Natural killer cell treated with Interleukin-12 subunit alpha and Interleukin-12 subunit beta and Interleukin-15 and Interleukin-18, amount 100 ng/mL, for 72 hours (primary cell): Measurements from ENCODE around the gene COA8. TPM values are rescaled to one million over a fixed set of nuclear protein-coding genes. Genes with fewer than 3 reads are reported as not detected.

Experiments
- ATAC-seq, 2 donors: fragments of 150-1000 bp; cut with Tn5 transposase in 1 of 2; sonication (Bioruptor Pico), chemical (Tn5 transposase) in 1 of 2; 2 replicates each; pipeline ENCODE4 v1.10.0; 2021
- DNase-seq: peaks from one replicate; pipeline ENCODE4 v3.0.0; 2022; ENCODE audit warnings: low spot score
- H3K27ac Mint-ChIP-seq, 2 donors: 1 replicate in 1 of 2; 2 replicates in 1 of 2; pipeline ENCODE4 v1.8.0; 2022; ENCODE audit warnings: mixed read lengths in 2 of 2, mild to moderate bottlenecking in 1 of 2, moderate library complexity in 1 of 2
- H3K27me3 Mint-ChIP-seq, 2 donors: 1 replicate in 1 of 2; 2 replicates in 1 of 2; pipeline ENCODE4 v1.8.0; 2022; ENCODE audit warnings: mixed read lengths in 2 of 2
- H3K36me3 Mint-ChIP-seq: one replicate; pipeline ENCODE4 v1.8.0; 2022; ENCODE audit warnings: mixed read lengths
- H3K4me1 Mint-ChIP-seq, 2 donors: 1 replicate in 1 of 2; 2 replicates in 1 of 2; pipeline ENCODE4 v1.8.0; 2022; ENCODE audit warnings: low read depth in 2 of 2, mixed read lengths in 2 of 2, mild to moderate bottlenecking in 1 of 2
- H3K4me3 Mint-ChIP-seq: one replicate; pipeline ENCODE4 v1.8.0; 2022; ENCODE audit warnings: mixed read lengths
- H3K9me3 Mint-ChIP-seq: 2 replicates; pipeline ENCODE4 v1.8.0; 2022; ENCODE audit warnings: mixed read lengths
- total RNA-seq, 2 donors: library from RNA; stranded (reverse); gene quantifications; one replicate each; pipeline ENCODE4 v1.2.3, GENCODE V29; 2022

The COA8 gene
- total RNA-seq, 2 donors from 2014 or later: 35.8 to 38.3 TPM

DNA sequence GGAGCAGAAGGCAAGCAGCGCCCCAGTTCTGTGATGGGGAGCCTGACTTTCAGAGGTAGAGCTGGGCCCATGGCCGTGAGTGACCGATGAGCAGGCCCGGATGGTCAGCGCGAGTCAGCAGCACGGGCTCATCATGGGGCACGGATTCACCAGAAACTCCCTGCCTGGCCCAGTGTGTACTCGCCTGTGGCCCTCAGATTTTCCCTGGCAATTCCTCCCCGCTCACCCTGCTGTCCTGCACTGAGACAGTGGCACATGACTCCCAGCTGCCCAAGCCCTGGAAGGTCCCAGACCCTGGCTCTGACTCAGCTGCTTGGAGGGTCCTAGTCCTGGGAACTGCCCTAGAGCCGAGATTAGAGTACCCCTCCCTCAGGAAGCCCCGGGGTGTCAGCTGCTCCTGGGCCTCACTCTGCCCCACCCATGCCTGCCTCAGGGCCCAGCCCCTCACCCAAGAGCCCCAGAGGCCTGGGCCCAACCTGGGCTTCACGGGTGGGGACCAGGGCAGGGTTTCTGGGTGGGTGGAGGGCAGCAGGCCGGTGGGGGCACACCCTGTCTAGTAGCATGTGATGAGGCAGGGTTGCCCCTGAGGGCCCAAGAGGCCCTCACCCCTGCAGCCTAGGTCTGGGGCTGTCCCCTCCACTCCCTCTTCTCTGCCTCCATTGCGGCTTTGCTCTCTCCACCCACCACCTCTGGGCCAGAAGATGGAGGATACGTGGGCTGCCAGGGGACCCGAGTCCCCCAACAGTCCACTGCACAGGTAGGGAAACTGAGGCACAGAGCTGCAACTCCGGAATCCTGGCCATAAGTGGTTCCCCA is 25.4 kb upstream of the COA8 start:
- no peak for ATAC-seq
- Mint-ChIP-seq H3K9me3 (no peaks in the 10 kb centered on the region), H3K36me3 (no peaks in the 10 kb centered on the region), H3K27me3 (peaks cover 0 to 4% of the 10 kb centered on the region in 2 donors), H3K27ac (no peak overlapping the region), H3K4me1 (no peaks in the 10 kb centered on the region), H3K4me3 (no peak overlapping the region)
- DNase-seq: no peak

DNA sequence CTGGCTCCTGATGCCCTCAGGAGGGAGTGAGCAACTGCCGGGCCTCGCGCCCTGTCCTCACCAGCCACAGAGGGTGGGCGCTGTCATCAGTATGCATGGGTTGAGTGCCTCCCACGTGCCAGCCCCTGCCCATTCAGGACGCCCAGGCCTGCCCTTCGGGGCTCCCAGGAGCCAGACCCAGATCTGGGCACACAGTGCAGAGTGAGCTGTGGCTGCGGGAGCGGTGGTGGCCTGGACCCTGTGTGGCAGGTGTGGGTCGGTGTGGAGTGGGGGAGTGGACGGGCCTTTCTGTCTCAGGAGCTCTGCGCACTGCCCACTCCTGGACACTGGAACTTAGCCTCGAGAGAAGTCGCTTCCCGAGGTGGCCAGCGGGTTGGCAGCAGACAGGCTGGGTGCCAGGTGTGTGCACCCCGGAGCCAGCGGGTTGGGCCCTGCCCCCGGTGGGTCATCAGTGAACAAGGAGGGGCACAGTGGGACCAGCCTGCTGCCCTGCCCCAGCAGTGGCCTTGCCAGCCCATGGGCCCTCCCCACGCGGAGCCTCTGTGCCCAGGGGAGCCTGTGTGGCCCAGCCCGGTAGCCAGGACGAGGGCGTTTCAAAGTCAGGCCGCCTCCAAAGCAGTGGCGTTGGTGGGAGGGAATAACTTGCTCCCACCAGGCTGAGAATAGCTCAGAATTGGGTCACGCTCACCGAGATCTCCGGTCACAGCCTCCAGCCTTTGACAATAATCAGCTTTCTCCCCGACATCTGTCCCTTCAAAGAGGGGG is 24.3 kb upstream of the COA8 start:
- H3K4me1 Mint-ChIP-seq: no peaks in the 10 kb centered on the region
- no peaks in the 10 kb centered on the region for H3K36me3 Mint-ChIP-seq
- ATAC-seq (no peak), DNase-seq (no peak)
- peaks cover 0 to 4% of the 10 kb centered on the region in 2 donors for H3K27me3 Mint-ChIP-seq
- H3K9me3 Mint-ChIP-seq: no peaks in the 10 kb centered on the region
- no peak overlapping the region for H3K27ac Mint-ChIP-seq
- H3K4me3 Mint-ChIP-seq: no peak overlapping the region

- H3K27me3 Mint-ChIP-seq: peaks cover 0 to 4% of the 10 kb centered on the region in 2 donors
- H3K9me3 Mint-ChIP-seq: no peaks in the 10 kb centered on the region
- no peaks in the 10 kb centered on the region for H3K36me3 Mint-ChIP-seq
- ATAC-seq (no peak), DNase-seq (no peak)
- H3K4me1 Mint-ChIP-seq: no peaks in the 10 kb centered on the region
- H3K27ac Mint-ChIP-seq: no peak overlapping the region
- no peak overlapping the region for H3K4me3 Mint-ChIP-seq
Observed at GRCh38 chr14:103539056-103539825, 23.5 kb upstream of the COA8 start.

DNA sequence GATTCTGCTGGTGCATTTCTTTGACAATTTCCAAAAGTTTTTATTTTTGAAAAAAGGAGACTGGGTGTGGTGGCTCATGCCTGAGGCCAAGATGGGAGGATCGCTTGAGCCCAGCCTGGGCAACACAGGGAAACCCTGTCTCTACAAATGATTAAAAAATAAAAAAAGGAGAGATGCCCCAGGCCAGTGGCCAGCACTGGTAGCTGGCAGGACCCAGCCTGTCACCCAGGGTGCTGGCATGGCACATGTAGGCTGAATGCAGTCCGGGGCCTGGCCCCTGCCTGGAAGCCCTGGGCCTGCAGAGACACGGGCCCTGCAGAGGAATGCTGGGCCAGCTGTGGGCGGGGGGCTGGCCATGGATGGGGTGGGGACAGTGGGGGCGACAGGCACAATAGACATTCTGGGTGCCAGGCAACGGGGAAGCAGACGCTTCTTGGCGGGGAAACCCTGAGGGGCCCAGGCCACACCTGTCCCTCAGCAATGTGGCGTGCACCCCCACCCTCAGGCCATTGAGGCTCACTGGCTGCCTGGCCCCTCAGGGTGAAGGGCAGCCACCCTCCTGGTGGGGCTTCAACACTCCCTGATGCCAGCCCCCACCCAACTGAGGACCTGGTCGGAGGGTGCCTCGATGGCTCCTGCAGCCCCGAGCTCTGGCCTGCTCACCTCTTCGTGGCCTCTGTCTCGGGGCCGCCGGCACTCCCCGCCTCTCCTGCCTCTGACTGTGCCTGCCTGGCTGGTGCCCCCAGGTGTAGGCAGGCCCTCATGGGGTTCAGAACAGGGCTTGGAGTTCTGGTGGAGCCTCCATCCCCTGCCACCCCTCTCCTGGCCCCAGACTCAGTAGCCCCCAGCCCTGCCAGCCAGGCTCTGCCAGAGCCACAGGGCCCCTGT is 21.7 kb upstream of the COA8 start:
- no peak overlapping the region for H3K4me3 Mint-ChIP-seq
- no peaks in the 10 kb centered on the region for H3K4me1 Mint-ChIP-seq
- no peak for DNase-seq
- no peak for ATAC-seq
- H3K27me3 Mint-ChIP-seq: peaks cover 0 to 4% of the 10 kb centered on the region in 2 donors
- H3K27ac Mint-ChIP-seq: no peak overlapping the region
- H3K36me3 Mint-ChIP-seq: no peaks in the 10 kb centered on the region
- H3K9me3 Mint-ChIP-seq: no peaks in the 10 kb centered on the region

GRCh38 chr14:103541709-103542604 is 20.8 kb upstream of the COA8 start:
- Mint-ChIP-seq H3K4me3 (no peak overlapping the region), H3K36me3 (no peaks in the 10 kb centered on the region), H3K27me3 (peaks cover 0 to 4% of the 10 kb centered on the region in 2 donors), H3K4me1 (no peaks in the 10 kb centered on the region), H3K9me3 (no peaks in the 10 kb centered on the region), H3K27ac (no peak overlapping the region)
- ATAC-seq: no peak
- DNase-seq: no peak

DNA sequence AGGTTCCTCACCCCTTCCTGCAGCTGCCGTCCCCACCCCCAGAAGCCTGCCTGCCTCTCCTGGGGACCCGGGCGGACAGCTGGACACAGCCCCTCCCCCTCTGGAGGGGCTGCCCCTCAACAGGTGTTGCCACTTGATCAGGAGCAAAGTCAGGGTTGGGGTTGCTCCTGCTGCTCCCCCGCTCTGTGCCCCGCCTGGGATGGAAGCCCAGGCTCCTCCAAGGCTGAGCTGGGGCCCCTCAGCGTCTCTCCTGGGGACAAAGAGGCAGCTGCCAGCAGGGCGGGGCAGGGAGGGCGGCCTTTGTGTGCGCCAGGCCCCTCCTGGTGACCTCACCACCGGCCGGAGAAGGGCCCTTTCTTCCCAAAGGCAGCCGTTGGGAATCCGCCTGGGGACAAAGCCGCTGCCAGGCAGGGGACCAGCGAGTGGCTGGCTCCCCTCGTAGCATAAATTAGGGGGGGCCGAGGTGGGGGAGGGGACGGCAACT is 20.1 kb upstream of the COA8 start:
- peaks cover 0 to 4% of the 10 kb centered on the region in 2 donors for H3K27me3 Mint-ChIP-seq
- no peak for ATAC-seq
- no peaks in the 10 kb centered on the region for H3K4me1 Mint-ChIP-seq
- no peaks in the 10 kb centered on the region for H3K9me3 Mint-ChIP-seq
- DNase-seq: no peak
- H3K36me3 Mint-ChIP-seq: no peaks in the 10 kb centered on the region
- H3K4me3 Mint-ChIP-seq: no peak overlapping the region
- H3K27ac Mint-ChIP-seq: no peak overlapping the region

DNA sequence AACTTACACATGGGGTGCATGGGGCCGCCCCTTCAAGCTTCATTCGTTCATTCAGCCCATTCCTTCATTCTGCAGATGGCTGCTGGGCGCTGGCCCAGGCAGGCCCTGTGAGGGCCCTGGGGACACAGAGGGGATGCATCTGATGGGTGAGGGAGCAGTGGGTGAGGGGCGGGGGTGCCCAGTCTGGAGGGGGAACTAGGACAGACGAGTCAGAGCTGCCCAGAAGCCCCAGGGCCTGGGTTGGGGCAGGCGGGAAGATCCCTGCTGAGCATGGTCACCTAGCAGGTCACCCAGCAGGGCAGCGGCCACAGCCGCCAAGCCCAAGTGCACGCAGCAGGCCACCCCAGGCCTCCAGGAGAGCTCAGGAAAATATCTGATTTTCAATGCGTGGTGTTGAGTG is 19.6 kb upstream of the COA8 start:
- Mint-ChIP-seq H3K27ac (no peak overlapping the region), H3K4me1 (no peaks in the 10 kb centered on the region), H3K9me3 (no peaks in the 10 kb centered on the region), H3K4me3 (no peak overlapping the region), H3K36me3 (no peaks in the 10 kb centered on the region), H3K27me3 (peaks cover 0 to 4% of the 10 kb centered on the region in 2 donors)
- ATAC-seq (no peak), DNase-seq (no peak)

DNA sequence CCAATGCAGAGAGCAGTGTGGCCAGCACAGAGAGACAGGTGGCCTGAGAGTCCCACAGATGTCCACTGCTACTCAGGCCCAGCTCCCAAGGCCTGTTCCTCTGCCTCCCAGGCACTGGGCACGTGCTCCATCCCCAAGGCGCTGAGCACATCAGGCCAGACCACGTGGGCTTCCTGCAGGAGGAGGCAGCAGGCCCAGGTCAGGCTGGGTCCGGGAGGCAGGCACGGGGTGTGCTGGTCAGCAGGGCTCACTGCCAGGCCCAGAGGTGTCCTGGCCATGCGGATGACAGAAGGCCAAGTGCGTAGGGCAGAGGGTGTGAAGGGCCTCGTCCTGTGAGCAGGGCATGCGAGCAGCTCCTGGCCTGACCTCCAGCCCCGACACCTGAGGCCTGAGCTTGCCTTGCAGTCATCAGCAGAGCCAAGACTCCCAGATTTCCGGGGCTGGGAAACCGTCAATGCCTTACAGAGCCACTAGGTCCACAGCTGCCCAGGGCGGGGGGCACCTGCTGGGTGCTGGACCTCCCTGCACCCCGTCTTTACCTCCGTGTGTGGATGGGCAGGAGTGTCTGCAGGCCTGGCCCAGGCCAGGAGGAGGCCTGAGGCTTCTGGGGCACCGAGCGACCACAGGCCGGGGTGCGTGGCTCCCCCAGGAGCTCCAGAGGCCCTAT is 18.9 kb upstream of the COA8 start:
- no peak overlapping the region for H3K27ac Mint-ChIP-seq
- DNase-seq (no peak), ATAC-seq (no peak)
- no peaks in the 10 kb centered on the region for H3K4me1 Mint-ChIP-seq
- H3K4me3 Mint-ChIP-seq: no peak overlapping the region
- H3K36me3 Mint-ChIP-seq: no peaks in the 10 kb centered on the region
- H3K9me3 Mint-ChIP-seq: no peaks in the 10 kb centered on the region
- peaks cover 0 to 4% of the 10 kb centered on the region in 2 donors for H3K27me3 Mint-ChIP-seq

GRCh38 chr14:103544388-103545218 is 18.2 kb upstream of the COA8 start:
- peaks cover 0 to 2% of the 10 kb centered on the region in 2 donors for H3K27me3 Mint-ChIP-seq
- no peak for ATAC-seq
- no peaks in the 10 kb centered on the region for H3K4me1 Mint-ChIP-seq

DNA sequence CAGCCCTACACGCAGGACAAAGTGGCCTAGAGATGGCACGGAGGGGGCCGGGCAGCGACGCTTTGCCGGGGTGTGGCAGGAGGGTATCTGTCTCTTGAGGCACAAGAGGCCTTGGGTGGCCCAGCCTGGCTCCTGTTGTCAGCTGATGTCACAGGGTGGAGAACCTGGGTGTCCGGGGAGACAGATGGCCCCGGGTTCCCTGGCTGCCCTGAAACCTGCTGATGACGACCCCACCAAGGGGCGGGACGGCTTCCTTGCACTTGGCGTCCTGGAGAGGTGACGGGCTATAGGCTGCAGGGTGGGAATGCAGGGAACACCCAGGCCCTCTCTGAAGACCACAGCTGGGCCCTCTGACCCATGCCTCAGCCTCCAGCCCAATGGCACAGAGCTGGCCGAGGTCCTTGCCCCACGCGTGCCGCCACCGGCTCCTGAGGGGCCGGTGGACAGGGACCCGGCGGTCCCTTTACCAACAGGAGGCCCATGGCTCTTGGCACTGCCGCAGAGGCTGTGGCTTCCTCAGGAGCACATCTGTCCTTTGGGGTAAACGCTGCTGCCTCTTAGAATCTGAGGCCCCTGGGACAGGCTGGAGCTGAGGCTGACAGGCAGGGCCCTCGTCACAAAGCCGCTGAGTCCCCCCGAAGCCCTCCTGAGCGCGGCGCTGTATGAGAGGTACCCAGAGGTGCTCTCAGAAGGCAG is 17.4 kb upstream of the COA8 start:
- ATAC-seq (no peak), DNase-seq (no peak)
- Mint-ChIP-seq H3K27me3 (peaks cover 0 to 1% of the 10 kb centered on the region in 2 donors), H3K4me1 (no peaks in the 10 kb centered on the region), H3K9me3 (no peaks in the 10 kb centered on the region), H3K27ac (no peak overlapping the region), H3K36me3 (no peaks in the 10 kb centered on the region), H3K4me3 (no peak overlapping the region)

More at GRCh38 chr14:103544388-103545218, 18.2 kb upstream of the COA8 start:
- no peaks in the 10 kb centered on the region for H3K9me3 Mint-ChIP-seq
- H3K4me3 Mint-ChIP-seq: no peak overlapping the region
- DNase-seq: no peak
- no peaks in the 10 kb centered on the region for H3K36me3 Mint-ChIP-seq
- no peak overlapping the region for H3K27ac Mint-ChIP-seq
